Vagina (tissue), 2 donors: Measurements from ENCODE around the gene SOX21. TPM values are rescaled to one million over a fixed set of nuclear protein-coding genes. Genes with fewer than 3 reads are reported as not detected.

ENCODE experiments used
- DNase-seq, 2 donors: peaks; one replicate each; pipeline ENCODE4 v3.0.0-alpha.2; 2017; ENCODE audit errors: extremely low spot score in 2 of 2
- H3K27ac ChIP-seq: fragments of 200-600 bp; sonication (generic); one replicate; pipeline ENCODE4 v1.5.1; 2019
- H3K27me3 ChIP-seq: fragments of 200-600 bp; sonication (generic); one replicate; pipeline ENCODE4 v1.5.1; 2019
- H3K36me3 ChIP-seq, 2 donors: fragments of 200-600 bp; sonication (generic); one replicate each; pipeline ENCODE4 v1.5.1; 2017 to 2019
- H3K4me1 ChIP-seq: fragments of 200-600 bp; sonication (generic); one replicate; pipeline ENCODE4 v1.5.1; 2019
- H3K4me3 ChIP-seq, 2 donors: fragments of 200-600 bp; sonication (generic); 1 replicate in 1 of 2; 2 replicates in 1 of 2; pipeline ENCODE4 v1.5.1; 2016 to 2019
- H3K9me3 ChIP-seq: fragments of 200-600 bp; sonication (generic); one replicate; pipeline ENCODE4 v1.5.1; 2019
- CTCF ChIP-seq, 3 experiments: fragments of 450-650 bp in 2 of 3; fragments of 200-600 bp in 1 of 3; sonication (generic) in 1 of 3; IDR thresholded peaks; one replicate each; pipeline ENCODE4 v1.5.1; 2017 to 2019; ENCODE audit warnings: antibody characterized with exemption in 3 of 3, mild to moderate bottlenecking in 2 of 3, moderate library complexity in 2 of 3
- POLR2A ChIP-seq, 2 donors: fragments of 450-650 bp; IDR thresholded peaks; one replicate each; pipeline ENCODE4 v1.6.1; 2017; ENCODE audit warnings: antibody characterized with exemption in 2 of 2, mild to moderate bottlenecking in 2 of 2, moderate library complexity in 2 of 2
- POLR2AphosphoS5 ChIP-seq, 2 donors: sonication (generic); formaldehyde crosslinking; IDR thresholded peaks; one replicate each; pipeline ENCODE4 v1.9.0; 2017; ENCODE audit warnings: antibody characterized with exemption in 2 of 2, mild to moderate bottlenecking in 2 of 2, low read depth in 1 of 2; ENCODE audit not compliant: insufficient read depth in 1 of 2
- intact Hi-C: fragments of 100-400 bp; cut with DNase I; formaldehyde crosslinking; loops from one replicate; pipeline ENCODE4 v1.15.1; 2023
- total RNA-seq: library from RNA; depleted of rRNA; stranded (reverse); fragments of >200 nt; gene quantifications from one replicate; pipeline ENCODE4 v1.2.3, GENCODE V29; 2016

The SOX21 gene
- total RNA-seq: 1.2 TPM

- DNase-seq: peak in 1 of 2 donors; percentile 77
- Histone ChIP-seq H3K27me3 (peaks cover 12% of the 10 kb centered on the region), H3K4me1 (peaks cover 30% of the 10 kb centered on the region), H3K9me3 (no peaks in the 10 kb centered on the region), H3K36me3 (no peaks in the 10 kb centered on the region), H3K27ac (peak within 1 kb of the TSS; percentile 2), H3K4me3 (peak within 1 kb of the TSS; percentile 37 to 44)
- TF ChIP-seq CTCF (IDR thresholded peaks at IDR 0.05) (no peak), POLR2A (IDR thresholded peaks at IDR 0.05) (no peak), POLR2AphosphoS5 (IDR thresholded peaks at IDR 0.05; ENCODE audit: insufficient read depth in 1 of 2, low read depth in 1 of 2) (no peak)
- intact Hi-C loops: no loop called here
Measured at GRCh38 chr13:94712287-94712811, at the start of gene SOX21. SOX21 (minus strand) TSS chr13:94712545; CDS start chr13:94712049, 496 bp downstream.

GRCh38 chr13:94761407-94761806, 49.1 kb upstream of the SOX21 start:
- Histone ChIP-seq H3K27ac (no peak overlapping the region), H3K4me1 (no peaks in the 10 kb centered on the region), H3K27me3 (no peaks in the 10 kb centered on the region), H3K4me3 (no peak overlapping the region), H3K36me3 (no peaks in the 10 kb centered on the region), H3K9me3 (no peaks in the 10 kb centered on the region)
- DNase-seq: no peak
- TF ChIP-seq CTCF (IDR thresholded peaks at IDR 0.05): no peak
- no peak for TF ChIP-seq POLR2AphosphoS5 (IDR thresholded peaks at IDR 0.05; ENCODE audit: insufficient read depth in 1 of 2, low read depth in 1 of 2)
- TF ChIP-seq POLR2A (IDR thresholded peaks at IDR 0.05): no peak
- intact Hi-C loops: no loop called here

GRCh38 chr13:94759120-94759728, 46.9 kb upstream of the SOX21 start:
- intact Hi-C loops: no loop called here
- Histone ChIP-seq H3K9me3 (no peaks in the 10 kb centered on the region), H3K27me3 (no peaks in the 10 kb centered on the region), H3K4me3 (no peak overlapping the region), H3K27ac (no peak overlapping the region), H3K36me3 (no peaks in the 10 kb centered on the region), H3K4me1 (no peaks in the 10 kb centered on the region)
- TF ChIP-seq POLR2A (IDR thresholded peaks at IDR 0.05) (no peak), CTCF (IDR thresholded peaks at IDR 0.05) (no peak), POLR2AphosphoS5 (IDR thresholded peaks at IDR 0.05; ENCODE audit: insufficient read depth in 1 of 2, low read depth in 1 of 2) (no peak)
- no peak for DNase-seq

GRCh38 chr13:94758436-94758960, 46.2 kb upstream of the SOX21 start:
- no peak for DNase-seq
- intact Hi-C loops: no loop called here
- H3K36me3 ChIP-seq: no peaks in the 10 kb centered on the region
- H3K27ac ChIP-seq: no peak overlapping the region
- TF ChIP-seq CTCF (IDR thresholded peaks at IDR 0.05) (no peak), POLR2AphosphoS5 (IDR thresholded peaks at IDR 0.05; ENCODE audit: insufficient read depth in 1 of 2, low read depth in 1 of 2) (no peak), POLR2A (IDR thresholded peaks at IDR 0.05) (no peak)
- H3K4me1 ChIP-seq: no peaks in the 10 kb centered on the region
- H3K4me3 ChIP-seq: no peak overlapping the region
- H3K27me3 ChIP-seq: no peaks in the 10 kb centered on the region
- H3K9me3 ChIP-seq: no peaks in the 10 kb centered on the region

- TF ChIP-seq POLR2A (IDR thresholded peaks at IDR 0.05) (no peak), POLR2AphosphoS5 (IDR thresholded peaks at IDR 0.05; ENCODE audit: insufficient read depth in 1 of 2, low read depth in 1 of 2) (no peak), CTCF (IDR thresholded peaks at IDR 0.05) (no peak)
- Histone ChIP-seq H3K4me1 (no peaks in the 10 kb centered on the region), H3K36me3 (no peaks in the 10 kb centered on the region), H3K27ac (no peak overlapping the region), H3K27me3 (no peaks in the 10 kb centered on the region), H3K9me3 (no peaks in the 10 kb centered on the region), H3K4me3 (no peak overlapping the region)
- DNase-seq: no peak
- intact Hi-C loops: no loop called here
Measured at GRCh38 chr13:94753327-94753726, 41.0 kb upstream of the SOX21 start.
